Measurements from ENCODE around the gene DHRS11. TPM values are rescaled to one million over a fixed set of nuclear protein-coding genes. Genes with fewer than 3 reads are reported as not detected.

Gene DHRS11
- total RNA-seq, 2 donors from 2014 or later = 8.0 to 8.2 TPM

- intact Hi-C loops (cut with DNase I) = no loop called here
- no peak for DNase-seq (ENCODE audit: low spot score)
- WGBS = 4% methylated on average over 20 of the region's 20 CpGs
- peak overlapping the region; percentile 37 to 45 for H3K27ac ChIP-seq
- H3K9me3 ChIP-seq = no peaks in the 10 kb centered on the region
- peaks cover 6% of the 10 kb centered on the region for H3K4me1 ChIP-seq (replicated peaks)
- TF ChIP-seq POLR2AphosphoS5 (IDR thresholded peaks at IDR 0.05) = no peak
- TF ChIP-seq, protein P1, sequence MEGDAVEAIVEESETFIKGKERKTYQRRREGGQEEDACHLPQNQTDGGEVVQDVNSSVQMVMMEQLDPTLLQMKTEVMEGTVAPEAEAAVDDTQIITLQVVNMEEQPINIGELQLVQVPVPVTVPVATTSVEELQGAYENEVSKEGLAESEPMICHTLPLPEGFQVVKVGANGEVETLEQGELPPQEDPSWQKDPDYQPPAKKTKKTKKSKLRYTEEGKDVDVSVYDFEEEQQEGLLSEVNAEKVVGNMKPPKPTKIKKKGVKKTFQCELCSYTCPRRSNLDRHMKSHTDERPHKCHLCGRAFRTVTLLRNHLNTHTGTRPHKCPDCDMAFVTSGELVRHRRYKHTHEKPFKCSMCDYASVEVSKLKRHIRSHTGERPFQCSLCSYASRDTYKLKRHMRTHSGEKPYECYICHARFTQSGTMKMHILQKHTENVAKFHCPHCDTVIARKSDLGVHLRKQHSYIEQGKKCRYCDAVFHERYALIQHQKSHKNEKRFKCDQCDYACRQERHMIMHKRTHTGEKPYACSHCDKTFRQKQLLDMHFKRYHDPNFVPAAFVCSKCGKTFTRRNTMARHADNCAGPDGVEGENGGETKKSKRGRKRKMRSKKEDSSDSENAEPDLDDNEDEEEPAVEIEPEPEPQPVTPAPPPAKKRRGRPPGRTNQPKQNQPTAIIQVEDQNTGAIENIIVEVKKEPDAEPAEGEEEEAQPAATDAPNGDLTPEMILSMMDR (IDR thresholded peaks at IDR 0.05) = no peak
- TF ChIP-seq POLR2A (IDR thresholded peaks at IDR 0.05) = no peak
- H3K36me3 ChIP-seq = no peaks in the 10 kb centered on the region
- no peaks in the 10 kb centered on the region for H3K27me3 ChIP-seq (replicated peaks; ENCODE audit: insufficient read depth)
- H3K4me3 ChIP-seq = peak overlapping the region; percentile 97
Measured at GRCh38 chr17:36592316-36592715, 637 bp downstream of the DHRS11 start.

GRCh38 chr17:36592716-36593321 is 1.1 kb downstream of the DHRS11 start:
- intact Hi-C loops (cut with DNase I) = no loop called here

DNA sequence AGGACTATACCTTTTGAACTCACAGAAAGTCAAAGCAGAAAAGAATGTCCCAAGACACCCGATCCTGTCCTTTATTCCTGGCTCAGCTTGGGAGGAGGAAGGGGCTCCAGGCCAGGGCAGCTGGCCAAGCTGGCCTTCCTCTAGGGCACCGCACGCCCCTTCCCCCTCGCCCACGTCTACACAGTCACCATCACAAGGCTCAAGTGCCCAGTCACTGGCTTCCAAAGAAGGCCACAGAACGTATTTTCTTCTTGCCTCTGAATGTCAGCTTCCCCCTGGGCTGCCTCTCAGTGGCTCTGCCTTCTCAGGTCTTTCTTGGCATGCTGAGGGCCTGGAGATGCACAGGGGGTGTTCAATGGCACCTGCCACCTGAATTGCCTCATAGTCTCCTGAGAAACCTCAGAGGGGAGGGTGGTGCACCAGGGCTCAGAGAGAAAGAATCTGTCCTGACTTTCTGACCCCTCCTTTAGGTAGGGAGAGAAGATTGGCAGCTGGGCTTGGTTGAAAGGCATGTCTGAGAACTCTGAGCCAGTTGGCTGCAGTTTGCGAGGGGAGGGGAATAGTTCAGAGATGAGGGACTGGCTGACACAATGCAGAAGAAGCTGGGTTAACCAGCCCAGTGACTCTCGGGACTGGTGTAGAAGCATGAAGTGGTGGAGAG is 2.1 kb downstream of the DHRS11 start:
- TF ChIP-seq, protein P1 (IDR thresholded peaks at IDR 0.05) = no peak
- TF ChIP-seq POLR2A (IDR thresholded peaks at IDR 0.05) = no peak
- H3K4me3 ChIP-seq = no peak overlapping the region
- WGBS = 65% methylated on average over 8 of the region's 8 CpGs

More at GRCh38 chr17:36592716-36593321, 1.1 kb downstream of the DHRS11 start:
- Histone ChIP-seq H3K36me3 (no peaks in the 10 kb centered on the region), H3K4me1 (replicated peaks) (peaks cover 6% of the 10 kb centered on the region), H3K27me3 (replicated peaks; ENCODE audit: insufficient read depth) (no peaks in the 10 kb centered on the region), H3K9me3 (no peaks in the 10 kb centered on the region), H3K27ac (no peak overlapping the region), H3K4me3 (peak overlapping the region; percentile 97)
- TF ChIP-seq, protein P1 (IDR thresholded peaks at IDR 0.05) = no peak
- no peak for TF ChIP-seq POLR2AphosphoS5 (IDR thresholded peaks at IDR 0.05)
- no peak for TF ChIP-seq POLR2A (IDR thresholded peaks at IDR 0.05)
- DNase-seq (ENCODE audit: low spot score) = no peak
- 42% methylated on average over 4 of the region's 4 CpGs for WGBS

DNA sequence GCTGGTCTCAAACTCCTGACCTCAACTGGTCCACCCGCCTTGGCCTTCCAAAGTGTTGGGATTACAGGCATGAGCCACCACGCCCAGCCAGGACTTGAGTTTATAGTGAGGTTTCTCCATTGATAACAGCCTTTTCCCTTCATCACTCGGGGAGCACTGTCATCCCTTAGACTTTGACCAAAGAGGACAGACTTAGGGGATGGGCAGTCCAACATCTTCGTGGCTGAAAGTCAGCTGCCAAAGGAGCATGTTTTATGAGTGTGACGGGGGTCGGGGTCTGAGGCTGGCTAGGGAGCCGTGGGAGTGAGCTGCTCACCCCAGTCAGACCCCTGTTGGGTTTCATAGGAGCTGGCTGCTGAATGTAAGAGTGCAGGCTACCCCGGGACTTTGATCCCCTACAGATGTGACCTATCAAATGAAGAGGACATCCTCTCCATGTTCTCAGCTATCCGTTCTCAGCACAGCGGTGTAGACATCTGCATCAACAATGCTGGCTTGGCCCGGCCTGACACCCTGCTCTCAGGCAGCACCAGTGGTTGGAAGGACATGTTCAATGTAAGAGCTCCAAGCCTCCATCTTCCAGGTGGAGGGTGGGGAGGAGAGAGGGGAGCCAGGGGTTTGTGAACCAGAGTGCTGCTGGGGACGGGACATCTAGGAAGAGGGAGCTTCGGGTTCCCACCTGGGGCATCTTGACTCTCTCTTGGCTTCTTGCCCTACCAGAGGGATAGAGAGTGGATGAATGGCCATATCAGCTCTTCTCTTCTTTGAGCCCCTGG is 3.1 kb downstream of the DHRS11 start:
- Histone ChIP-seq H3K4me3 (no peak overlapping the region), H3K4me1 (replicated peaks) (peaks cover 6% of the 10 kb centered on the region), H3K27me3 (replicated peaks; ENCODE audit: insufficient read depth) (no peaks in the 10 kb centered on the region), H3K27ac (no peak overlapping the region), H3K36me3 (no peaks in the 10 kb centered on the region), H3K9me3 (no peaks in the 10 kb centered on the region)
- TF ChIP-seq POLR2A (IDR thresholded peaks at IDR 0.05) (no peak), POLR2AphosphoS5 (IDR thresholded peaks at IDR 0.05) (no peak)
- TF ChIP-seq, protein P1 (IDR thresholded peaks at IDR 0.05) = no peak
- DNase-seq (ENCODE audit: low spot score) = no peak
- WGBS = 67% methylated on average over 13 of the region's 13 CpGs
- intact Hi-C loops (cut with DNase I) = no loop called here

More for the DNA sequence above, 2.1 kb downstream of the DHRS11 start:
- intact Hi-C loops (cut with DNase I) = no loop called here
- Histone ChIP-seq H3K36me3 (no peaks in the 10 kb centered on the region), H3K4me1 (replicated peaks) (peaks cover 6% of the 10 kb centered on the region), H3K27ac (no peak overlapping the region), H3K27me3 (replicated peaks; ENCODE audit: insufficient read depth) (no peaks in the 10 kb centered on the region), H3K9me3 (no peaks in the 10 kb centered on the region)
- DNase-seq (ENCODE audit: low spot score) = no peak
